Spinal cord (tissue), 10 donors: Measurements from ENCODE around the gene ALDOA. TPM values are rescaled to one million over a fixed set of nuclear protein-coding genes. Genes with fewer than 3 reads are reported as not detected.
A peak's percentile ranks its signal among the peaks of the same experiment; 100 is the strongest.
"Not testable (repeated sequence)": the region's sequence is repeated elsewhere in the genome, so short reads cannot be mapped to it uniquely, and the experiment has no call there.

Source experiments
- DNase-seq, 6 donors: peaks; one replicate each; pipeline versions ENCODE4 v3.0.0 to v3.0.0-alpha.2; 2013 to 2015; ENCODE audit warnings: low spot score in 6 of 6, low read depth in 4 of 6
- H3K27ac ChIP-seq: one replicate; pipeline ENCODE4 v1.5.1; 2013; ENCODE audit warnings: low read depth, low read length, control low read depth
- H3K27me3 ChIP-seq: one replicate; pipeline ENCODE4 v1.6.1; 2013; ENCODE audit warnings: low read length; ENCODE audit not compliant: control insufficient read depth, insufficient read depth
- H3K36me3 ChIP-seq: one replicate; pipeline ENCODE4 v1.6.1; 2013; ENCODE audit warnings: low read length; ENCODE audit not compliant: control insufficient read depth, insufficient read depth
- H3K4me1 ChIP-seq: one replicate; pipeline ENCODE4 v1.6.1; 2013; ENCODE audit warnings: low read length; ENCODE audit not compliant: control insufficient read depth, insufficient read depth
- H3K4me3 ChIP-seq: one replicate; pipeline ENCODE4 v1.5.1; 2013; ENCODE audit warnings: low read depth, low read length, control low read depth
- H3K9me3 ChIP-seq: one replicate; pipeline ENCODE4 v1.6.1; 2013; ENCODE audit warnings: low read length; ENCODE audit not compliant: control insufficient read depth, insufficient read depth
- WGBS: methylation state at CpG from one replicate; pipeline ENCODE4 v1.1.5; 2013; ENCODE audit warnings: missing lambda C conversion rate; ENCODE audit not compliant: insufficient coverage; 5-methylcytosine and 5-hydroxymethylcytosine counted together
- polyA plus RNA-seq, 2 donors: library from polyadenylated mRNA; unstranded; fragments of 120-200 nt; gene quantifications; one replicate each; pipeline ENCODE4 v1.2.1, GENCODE V29; 2013; ENCODE audit not compliant: insufficient read length in 2 of 2
- total RNA-seq, 2 donors: library from RNA; depleted of rRNA in 1 of 2; stranded (reverse); fragments of 120-200 nt in 1 of 2; fragments of >200 nt in 1 of 2; gene quantifications; one replicate each; pipeline versions ENCODE4 v1.2.3 to v1.2.4, GENCODE V29; 2013 to 2014
- donor health status: healthy.

ALDOA gene
- total and polyA plus RNA-seq, 4 donors: 264 to 849 (median 713) TPM

DNA sequence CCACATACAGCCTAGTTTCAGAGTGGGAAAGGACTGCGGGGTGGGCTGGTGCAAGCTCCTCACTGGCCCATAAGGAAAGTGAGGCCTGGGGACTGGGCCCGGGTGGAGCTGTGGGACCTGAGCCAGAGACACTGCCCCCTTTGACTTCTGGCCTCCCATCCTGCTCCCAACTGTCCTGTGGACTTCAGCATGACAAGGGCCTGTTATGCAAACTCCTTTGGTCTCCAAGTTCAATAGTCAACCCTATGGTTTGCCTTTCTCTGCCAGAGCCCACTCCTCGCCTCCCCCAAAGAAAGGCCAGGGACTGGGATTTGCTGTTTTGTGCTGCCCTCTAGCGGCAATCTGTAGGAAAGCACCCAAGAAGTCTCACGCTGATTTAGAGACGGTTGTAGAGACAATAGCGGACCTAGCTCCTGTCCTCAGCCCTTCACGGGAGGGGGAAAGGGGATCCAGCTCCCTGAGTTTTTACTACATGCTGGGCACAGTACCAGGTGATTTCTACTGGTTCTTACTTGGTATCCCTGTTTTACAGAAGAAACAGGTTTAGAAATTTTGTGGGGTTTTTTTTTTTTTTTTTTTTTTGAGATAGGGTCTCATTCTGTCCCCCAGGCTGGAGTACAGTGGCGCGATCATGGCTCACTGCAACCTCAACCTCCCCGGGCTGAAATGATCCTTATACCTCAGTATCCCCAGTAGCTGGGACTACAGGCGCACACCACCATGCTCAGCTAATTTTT lies 33.3 kb upstream of the ALDOA start:
- 4% methylated on average over 6 of the region's 12 CpGs for WGBS
- Histone ChIP-seq H3K4me3 (no peak overlapping the region), H3K36me3 (peaks cover 12% of the 10 kb centered on the region), H3K4me1 (peaks cover 52% of the 10 kb centered on the region), H3K27ac (no peak overlapping the region), H3K27me3 (peaks cover 2% of the 10 kb centered on the region), H3K9me3 (no peaks in the 10 kb centered on the region)
- peak in 5 of 6 donors; percentile 53 to 98 (median 88) for DNase-seq

DNA sequence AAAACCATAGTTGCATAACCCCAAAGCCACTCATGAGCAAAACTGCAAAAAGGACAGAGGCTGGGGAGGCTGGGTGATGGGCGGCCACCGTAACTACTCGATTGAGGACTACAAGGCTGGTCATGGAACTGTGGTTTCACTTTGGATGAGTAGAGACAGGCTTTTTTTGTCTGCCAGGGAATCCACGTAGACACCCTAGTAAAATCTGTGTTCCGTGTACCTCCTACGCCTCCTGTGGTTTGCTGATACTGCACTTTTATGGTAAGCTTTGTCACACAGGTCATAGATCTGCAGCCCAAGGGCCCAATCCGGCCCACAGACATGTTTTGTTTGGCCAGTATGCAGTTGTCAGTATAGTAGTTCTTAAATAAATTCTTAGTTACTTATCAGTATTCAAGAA lies 32.3 kb upstream of the ALDOA start:
- WGBS: 81% methylated on average over 7 of the region's 7 CpGs
- DNase-seq: no peak
- peaks cover 2% of the 10 kb centered on the region for H3K27me3 ChIP-seq

DNA sequence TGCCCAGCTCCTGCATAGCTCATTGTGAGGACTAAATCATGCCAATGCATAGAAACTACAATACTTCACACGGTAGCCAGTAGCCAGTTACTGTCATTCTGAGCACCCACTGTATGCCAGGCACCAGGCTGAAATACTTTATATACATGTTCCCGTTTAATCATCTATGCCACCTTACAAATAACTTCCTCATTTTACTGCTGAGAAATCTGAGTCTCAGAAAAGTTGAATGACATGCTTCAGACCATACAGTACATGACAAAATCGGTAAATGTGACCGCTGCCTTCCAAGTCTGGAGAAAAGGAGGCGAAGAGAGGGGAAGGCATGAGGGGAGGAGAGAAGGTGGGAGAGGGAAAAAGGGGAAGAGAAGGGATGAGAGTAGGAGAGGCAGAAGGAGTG lies 25.3 kb upstream of the ALDOA start:
- H3K9me3 ChIP-seq: no peaks in the 10 kb centered on the region
- H3K27ac ChIP-seq: no peak overlapping the region
- WGBS: 75% methylated on average over 3 of the region's 5 CpGs
- H3K27me3 ChIP-seq: no peaks in the 10 kb centered on the region
- no peak overlapping the region for H3K4me3 ChIP-seq
- H3K36me3 ChIP-seq: no peaks in the 10 kb centered on the region
- no peak for DNase-seq
- H3K4me1 ChIP-seq: no peaks in the 10 kb centered on the region

More for the DNA sequence above, 32.3 kb upstream of the ALDOA start:
- Histone ChIP-seq H3K9me3 (no peaks in the 10 kb centered on the region), H3K4me3 (no peak overlapping the region), H3K27ac (no peak overlapping the region), H3K4me1 (peaks cover 42% of the 10 kb centered on the region), H3K36me3 (peaks cover 4% of the 10 kb centered on the region)

DNA sequence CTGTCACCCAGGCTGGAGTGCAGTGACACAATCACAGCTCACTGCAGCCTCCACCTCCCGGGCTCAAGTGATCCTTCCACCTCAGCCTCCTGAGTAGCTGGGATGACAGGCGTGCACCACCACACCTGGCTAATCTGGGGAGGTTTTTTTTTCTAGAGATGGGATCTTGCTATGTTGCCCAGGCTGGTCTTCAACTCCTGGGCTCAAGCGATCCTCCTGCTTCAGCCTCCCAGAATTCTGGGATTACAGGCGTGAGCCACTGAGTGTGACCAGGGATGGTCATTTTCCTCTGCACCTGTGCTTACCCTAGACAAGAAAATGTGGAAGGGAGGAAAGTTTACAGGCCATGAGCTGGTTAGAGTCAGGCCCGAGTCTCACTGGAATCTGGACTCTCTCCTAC lies 24.9 kb upstream of the ALDOA start:
- DNase-seq, H3K27ac ChIP-seq, H3K27me3 ChIP-seq, H3K36me3 ChIP-seq, H3K4me3 ChIP-seq, H3K4me1 ChIP-seq, H3K9me3 ChIP-seq: not testable (repeated sequence)
- WGBS: 78% methylated on average over 1 of the region's 5 CpGs

DNA sequence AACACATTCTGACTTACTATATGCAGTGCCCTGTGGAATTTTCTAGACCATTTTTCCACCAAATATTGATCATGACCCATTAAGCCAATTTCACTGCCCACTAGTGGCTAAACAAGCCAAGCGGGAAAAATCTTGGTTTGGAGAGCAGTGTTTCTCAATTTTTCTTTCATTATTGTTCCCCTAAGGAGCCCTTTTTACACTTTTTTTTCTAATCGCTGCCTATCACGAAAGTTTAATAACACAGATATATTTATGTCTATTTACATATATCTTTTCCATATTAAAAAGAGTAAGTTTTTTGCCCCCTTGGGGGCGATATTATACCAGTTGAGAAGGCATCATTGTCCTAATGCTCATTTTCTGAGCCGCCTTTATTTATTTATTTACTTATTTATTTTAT lies 23.7 kb upstream of the ALDOA start:
- 83% methylated on average over 1 of the region's 5 CpGs for WGBS
- H3K4me1 ChIP-seq: no peaks in the 10 kb centered on the region
- H3K4me3 ChIP-seq: no peak overlapping the region
- H3K27me3 ChIP-seq: no peaks in the 10 kb centered on the region
- no peak overlapping the region for H3K27ac ChIP-seq
- DNase-seq: peak in 2 of 6 donors; percentile 51 to 64
- H3K36me3 ChIP-seq: no peaks in the 10 kb centered on the region
- H3K9me3 ChIP-seq: no peaks in the 10 kb centered on the region

DNA sequence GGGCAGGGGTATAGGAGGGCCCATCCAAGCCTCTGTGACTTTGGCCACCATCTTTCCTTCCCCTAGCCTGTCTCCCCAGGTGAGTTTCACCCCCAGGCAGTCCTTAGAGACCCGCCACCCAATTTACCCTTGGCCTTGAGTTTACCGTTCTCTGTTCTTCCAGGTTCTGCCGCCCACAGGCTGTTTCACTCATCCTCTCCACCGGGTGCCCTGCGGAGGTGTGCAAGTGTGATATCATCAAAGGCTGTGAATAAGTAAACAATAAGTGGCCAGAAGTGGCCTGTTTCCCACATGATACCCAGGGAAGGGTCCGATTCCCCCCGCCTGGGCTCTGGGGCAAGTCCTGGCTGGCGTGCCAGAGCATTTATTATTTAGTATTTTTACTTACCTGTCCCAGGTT lies 19.4 kb upstream of the ALDOA start:
- Histone ChIP-seq H3K27ac (no peak overlapping the region), H3K9me3 (no peaks in the 10 kb centered on the region), H3K27me3 (no peaks in the 10 kb centered on the region), H3K36me3 (no peaks in the 10 kb centered on the region), H3K4me3 (no peak overlapping the region), H3K4me1 (peaks cover 17% of the 10 kb centered on the region)
- no peak for DNase-seq
- WGBS: 83% methylated on average over 1 of the region's 8 CpGs

DNA sequence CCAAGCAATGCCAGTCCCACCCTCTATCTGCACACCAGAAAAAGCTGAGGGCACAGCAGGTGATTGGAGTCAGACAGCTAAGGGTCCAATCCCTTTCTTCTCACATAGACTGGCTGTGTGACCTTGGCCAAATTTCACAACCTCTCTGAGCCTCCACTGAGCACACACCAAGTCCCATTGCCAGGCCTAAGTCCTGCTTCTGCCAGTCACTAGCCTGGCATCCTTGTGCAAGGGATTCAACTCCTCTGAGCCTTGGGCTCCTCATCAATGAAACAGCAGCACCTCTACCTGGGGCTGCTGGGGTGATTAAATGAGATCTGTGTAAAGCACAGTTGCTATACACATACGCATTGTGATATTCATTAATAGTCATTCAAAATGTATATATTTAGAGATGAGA lies 19.0 kb upstream of the ALDOA start:
- H3K27ac ChIP-seq: no peak overlapping the region
- no peak overlapping the region for H3K4me3 ChIP-seq
- H3K4me1 ChIP-seq: peaks cover 18% of the 10 kb centered on the region
- no CpG with 5 or more reads among the region's 1 CpG for WGBS
- DNase-seq: no peak
- H3K27me3 ChIP-seq: no peaks in the 10 kb centered on the region
- H3K9me3 ChIP-seq: no peaks in the 10 kb centered on the region
- H3K36me3 ChIP-seq: no peaks in the 10 kb centered on the region

DNA sequence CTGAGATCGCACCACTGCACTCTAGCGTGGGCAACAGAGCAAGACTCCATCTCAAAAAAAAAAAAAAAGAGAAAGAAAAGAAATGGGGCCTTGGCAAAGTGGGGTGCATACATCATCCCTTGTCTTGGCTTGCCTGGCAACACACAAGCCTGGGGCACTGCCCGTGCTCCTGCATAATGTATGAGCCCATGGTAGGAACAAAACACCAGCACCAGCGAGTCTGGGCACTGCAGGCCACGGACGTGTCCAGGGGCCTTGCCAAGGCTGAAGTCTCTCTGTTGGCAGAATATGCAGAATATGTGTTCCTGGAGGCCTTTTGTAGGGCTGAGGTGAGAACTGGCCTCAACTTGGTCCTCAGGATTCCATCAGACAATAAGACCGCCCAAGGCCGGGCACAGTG lies 15.7 kb upstream of the ALDOA start:
- H3K4me3 ChIP-seq: no peak overlapping the region
- H3K36me3 ChIP-seq: peaks cover 3% of the 10 kb centered on the region
- peak in 4 of 6 donors; percentile 41 to 92 (median 76) for DNase-seq
- no peaks in the 10 kb centered on the region for H3K9me3 ChIP-seq
- H3K27me3 ChIP-seq: no peaks in the 10 kb centered on the region
- peak overlapping the region; percentile 64 for H3K27ac ChIP-seq
- H3K4me1 ChIP-seq: peaks cover 44% of the 10 kb centered on the region
- WGBS: 39% methylated on average over 6 of the region's 8 CpGs

DNA sequence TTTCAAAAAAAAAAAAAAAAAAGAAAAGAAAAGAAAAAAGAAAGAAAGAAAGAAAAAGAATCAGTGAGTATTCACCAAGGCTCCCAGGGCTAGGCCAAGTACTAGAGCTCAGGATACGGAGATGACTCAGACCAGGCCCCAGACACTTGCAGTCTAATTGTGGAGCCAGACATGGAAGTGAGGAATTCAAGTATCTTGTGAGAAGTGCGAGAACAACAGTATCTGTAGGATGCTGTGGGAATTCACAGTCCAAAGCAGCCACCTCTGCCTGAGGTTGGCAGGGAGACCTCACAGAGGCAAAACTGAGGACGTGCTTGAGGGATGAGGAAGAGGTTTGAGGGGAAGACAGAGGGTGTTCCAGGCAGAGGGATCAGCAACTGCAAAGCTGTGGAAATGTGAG lies 14.0 kb upstream of the ALDOA start:
- WGBS: 85% methylated on average over 3 of the region's 3 CpGs
- Histone ChIP-seq H3K27me3 (no peaks in the 10 kb centered on the region), H3K9me3 (no peaks in the 10 kb centered on the region), H3K4me3 (no peak overlapping the region), H3K27ac (no peak overlapping the region), H3K4me1 (peaks cover 47% of the 10 kb centered on the region), H3K36me3 (peaks cover 13% of the 10 kb centered on the region)
- no peak for DNase-seq

DNA sequence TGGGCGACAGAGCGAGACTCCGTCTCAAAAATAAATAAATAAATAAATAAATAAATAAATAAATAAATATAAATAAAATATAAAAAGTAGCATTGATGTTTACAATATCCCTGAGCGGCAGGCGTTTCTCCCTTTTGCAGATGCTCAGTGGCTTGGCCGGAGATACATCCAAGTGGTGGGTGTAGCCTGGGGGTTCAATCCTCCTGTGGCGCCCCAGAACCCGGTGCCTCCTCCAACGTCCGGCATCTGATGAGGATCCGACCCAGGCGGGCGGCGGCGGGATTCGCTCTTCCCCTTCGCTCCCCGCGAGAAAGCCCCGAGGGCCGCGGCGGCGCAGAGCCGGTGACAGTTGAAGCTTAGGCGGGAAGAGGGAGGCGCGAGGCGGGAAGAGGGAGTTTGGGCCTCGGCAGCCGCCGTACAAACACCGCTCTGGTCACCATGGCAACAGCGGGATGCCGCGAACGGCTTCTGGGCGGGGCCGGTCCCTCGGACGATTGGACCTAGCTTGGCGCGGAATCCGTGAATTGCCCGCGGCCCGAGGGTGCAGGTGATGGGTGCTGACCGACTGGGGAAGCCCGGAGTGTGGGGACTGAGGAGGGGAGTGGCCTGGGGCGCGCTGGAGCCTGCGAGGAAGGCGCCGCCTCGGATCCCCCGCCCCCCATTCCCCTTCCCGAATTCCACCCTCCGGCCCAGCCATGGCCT lies 12.7 kb upstream of the ALDOA start:
- H3K27ac ChIP-seq: peak overlapping the region; percentile 33
- peak in 5 of 6 donors; percentile 71 to 97 (median 86) for DNase-seq
- peak overlapping the region; percentile 83 for H3K4me3 ChIP-seq
- H3K9me3 ChIP-seq: no peaks in the 10 kb centered on the region
- WGBS: under 1% methylated on average over 43 of the region's 58 CpGs
- H3K36me3 ChIP-seq: peaks cover 13% of the 10 kb centered on the region
- H3K4me1 ChIP-seq: peaks cover 47% of the 10 kb centered on the region
- H3K27me3 ChIP-seq: no peaks in the 10 kb centered on the region
